ENCODE measurements around the gene TSPAN9.
A peak's percentile ranks its signal among the peaks of the same experiment; 100 is the strongest.

The TSPAN9 gene

DNA sequence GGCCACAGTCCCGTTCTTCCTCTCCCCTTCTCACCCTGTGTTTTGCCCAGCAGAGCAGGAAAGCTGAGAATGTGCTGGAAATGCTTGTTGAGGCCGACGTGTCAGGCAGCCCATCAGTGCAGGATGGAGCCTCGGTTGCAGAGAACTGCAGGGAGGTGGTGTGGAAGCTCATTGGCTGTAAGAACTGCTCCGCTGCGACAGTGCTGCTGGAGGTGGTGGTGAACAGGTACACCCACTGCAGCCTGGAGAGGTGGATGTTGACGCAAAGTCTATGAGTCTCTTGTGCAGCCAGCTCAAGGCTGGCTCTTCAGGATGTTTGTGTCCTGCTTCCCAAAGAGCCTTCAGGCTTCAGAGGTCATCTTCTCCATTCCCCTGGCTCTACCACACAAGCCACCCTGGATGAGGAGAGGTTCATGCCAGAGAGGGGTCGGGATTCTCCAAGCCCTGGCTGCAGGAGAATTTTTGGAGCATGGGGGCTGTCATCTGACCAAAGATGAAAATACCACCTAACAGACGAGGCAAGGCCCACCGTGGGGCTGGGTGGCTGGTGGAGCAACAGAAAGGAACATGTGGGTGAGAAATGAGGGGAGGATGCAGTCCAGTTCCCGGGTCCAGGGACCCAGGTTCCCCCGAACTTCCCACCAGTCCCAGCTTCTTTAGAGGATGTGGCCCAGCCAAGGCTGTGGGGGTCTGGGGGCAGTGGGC is 239.7 kb downstream of the TSPAN9 start:
- intact Hi-C loops (cut with DNase I) = no loop called here
- peak in 41 of 42 donors; percentile 26 to 95 (median 69) for DNase-seq

DNA sequence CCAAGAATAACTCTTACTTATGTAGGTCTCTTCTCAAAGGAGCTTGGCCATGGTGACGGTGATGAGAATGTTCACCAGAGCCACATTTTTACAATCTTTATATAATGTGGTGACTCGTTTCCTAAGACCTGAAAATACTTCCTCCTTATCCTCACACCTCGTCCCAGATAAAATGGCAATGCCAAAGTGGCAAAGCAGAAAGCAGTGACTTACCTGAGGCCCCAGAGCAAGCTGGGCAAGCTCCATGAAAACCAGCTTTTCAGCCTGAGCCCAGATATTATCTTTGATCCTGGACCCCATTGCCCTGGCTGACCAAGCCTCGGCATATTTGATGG is 240.3 kb downstream of the TSPAN9 start:
- DNase-seq = no peak
- intact Hi-C loops (cut with DNase I) = no loop called here

GRCh38 chr12:3317841-3318501 is 240.8 kb downstream of the TSPAN9 start:
- intact Hi-C loops (cut with DNase I) = no loop called here
- no peak for DNase-seq

DNA sequence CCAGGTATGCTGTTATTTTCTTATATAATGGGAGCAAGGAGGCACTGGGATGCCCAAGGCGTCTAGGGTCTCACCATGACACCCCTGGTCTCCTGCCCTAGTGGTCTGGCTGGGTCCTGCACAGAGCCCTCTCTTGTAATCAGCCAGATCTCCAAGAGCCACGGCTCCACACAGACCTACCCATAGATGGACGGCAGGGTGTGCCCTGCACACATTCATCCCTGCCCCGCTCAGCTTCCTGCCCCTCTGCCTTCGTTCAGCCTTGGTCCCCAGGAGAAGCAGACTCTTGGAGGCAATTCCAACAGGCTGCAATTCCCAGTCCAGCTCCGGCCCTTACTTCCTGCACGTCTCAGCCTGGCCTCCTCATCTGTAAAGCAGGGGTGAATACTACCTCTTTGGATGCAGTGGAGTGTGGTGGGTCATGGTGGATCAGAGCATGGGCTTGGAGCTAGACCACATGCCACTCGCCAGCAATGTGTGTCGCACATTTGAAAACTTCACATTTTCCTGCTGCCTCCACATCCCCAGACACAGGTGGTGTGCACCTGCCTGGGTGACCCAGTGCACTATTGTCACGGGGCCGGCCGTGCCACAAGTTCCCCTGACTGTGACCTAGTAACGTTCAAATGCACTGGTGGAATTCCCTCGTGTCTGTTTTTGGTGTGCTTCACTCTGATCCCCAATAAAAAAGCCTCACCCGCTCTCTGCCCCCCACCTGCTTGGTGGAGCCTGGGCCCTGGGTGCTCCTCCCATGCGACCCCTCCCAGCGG is 242.7 kb downstream of the TSPAN9 start:
- intact Hi-C loops (cut with DNase I) = no loop called here
- DNase-seq = no peak

DNA sequence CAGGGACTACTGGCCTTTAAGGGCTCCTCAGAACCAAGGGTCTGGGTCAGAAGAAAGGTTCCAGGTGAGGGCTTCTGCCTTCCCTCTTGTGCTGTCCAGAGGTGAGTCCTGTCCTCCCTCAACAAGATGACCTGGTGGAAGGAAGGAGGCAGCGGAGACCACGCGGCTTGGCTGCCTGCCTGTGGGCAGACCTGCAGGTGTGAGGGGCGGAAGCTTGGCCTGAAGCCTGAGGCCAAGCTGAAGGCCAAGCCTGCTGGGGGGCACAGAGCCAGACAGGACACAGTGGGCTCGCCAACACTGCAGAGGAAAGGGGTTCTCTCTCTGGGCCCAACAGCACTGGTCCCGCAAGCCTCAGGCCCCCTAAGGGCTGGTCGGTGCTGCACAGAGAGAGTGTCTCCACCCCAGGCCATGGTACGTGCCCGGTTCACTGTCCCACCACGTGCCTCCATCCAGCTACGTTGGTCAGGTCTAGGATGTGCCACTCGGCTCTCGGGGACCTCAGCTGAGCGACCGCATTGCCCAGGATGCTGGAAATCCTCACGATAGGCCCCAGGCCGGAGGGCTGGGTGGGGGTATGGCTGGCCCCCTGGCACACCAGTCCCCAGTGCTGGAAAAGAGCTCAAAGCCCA is 243.8 kb downstream of the TSPAN9 start:
- no peak for DNase-seq
- intact Hi-C loops (cut with DNase I) = no loop called here

DNA sequence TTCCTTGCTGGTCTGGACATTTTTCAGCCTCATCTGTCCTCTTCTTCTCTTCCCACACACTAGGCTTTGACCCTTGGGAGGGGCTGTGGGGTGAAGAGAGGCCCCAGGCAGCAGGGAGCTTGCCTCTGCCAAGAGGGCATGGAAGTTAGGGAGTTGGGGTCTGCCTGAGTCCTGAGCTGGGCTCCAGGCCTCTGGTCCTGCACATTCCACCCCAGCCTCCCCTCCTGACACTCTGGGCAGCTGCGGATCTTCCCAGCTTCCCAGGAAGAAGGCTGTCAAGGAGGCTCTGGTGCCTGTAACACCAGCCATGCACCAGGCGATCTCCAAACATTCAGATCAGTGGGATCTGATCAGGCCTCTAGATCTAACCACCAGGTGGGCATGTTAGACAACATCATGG is 244.7 kb downstream of the TSPAN9 start:
- DNase-seq = no peak
- intact Hi-C loops (cut with DNase I) = no loop called here

DNA sequence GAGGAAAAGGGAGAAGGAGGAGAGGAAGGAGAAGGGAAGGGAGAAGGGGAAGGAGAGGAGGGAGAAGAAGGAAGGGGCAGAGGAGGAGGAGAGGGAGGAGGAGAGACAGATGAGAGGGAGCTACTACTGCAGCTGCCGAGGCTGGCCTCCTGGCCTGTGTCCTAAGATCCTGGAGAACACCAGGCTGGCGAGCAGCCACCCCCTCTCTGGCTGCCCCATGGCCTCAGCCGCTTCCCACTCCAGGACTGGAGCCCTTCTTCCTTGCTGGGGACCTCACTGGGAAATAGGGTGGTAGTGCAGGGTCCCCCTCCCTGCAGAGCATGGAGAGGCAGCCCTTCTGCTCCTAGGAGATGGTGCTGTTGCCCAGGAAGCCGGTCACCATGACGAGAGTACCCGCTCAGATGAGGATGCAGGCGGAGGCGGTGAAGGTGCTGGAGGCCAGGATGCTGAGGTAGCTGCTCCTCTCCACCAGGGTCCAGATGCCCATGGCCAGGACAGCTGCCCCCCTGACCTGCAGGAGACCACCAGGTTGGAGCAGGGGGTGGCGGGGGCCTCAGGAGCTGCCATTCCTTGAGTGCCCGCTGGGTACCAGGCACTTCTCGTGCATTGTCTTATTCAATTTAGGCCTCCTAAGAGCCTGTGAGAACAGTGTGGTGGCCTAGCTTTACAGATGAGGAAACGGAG is 246.0 kb downstream of the TSPAN9 start:
- intact Hi-C loops (cut with DNase I) = no loop called here
- DNase-seq = no peak

GRCh38 chr12:3325736-3326135 is 248.6 kb downstream of the TSPAN9 start:
- DNase-seq = no peak
- intact Hi-C loops (cut with DNase I) = no loop called here

- no peak for DNase-seq
- intact Hi-C loops (cut with DNase I) = no loop called here
Measured at GRCh38 chr12:3326156-3326849, 249.1 kb downstream of the TSPAN9 start.

GRCh38 chr12:3326850-3327780 is 249.9 kb downstream of the TSPAN9 start:
- no peak for DNase-seq

DNA sequence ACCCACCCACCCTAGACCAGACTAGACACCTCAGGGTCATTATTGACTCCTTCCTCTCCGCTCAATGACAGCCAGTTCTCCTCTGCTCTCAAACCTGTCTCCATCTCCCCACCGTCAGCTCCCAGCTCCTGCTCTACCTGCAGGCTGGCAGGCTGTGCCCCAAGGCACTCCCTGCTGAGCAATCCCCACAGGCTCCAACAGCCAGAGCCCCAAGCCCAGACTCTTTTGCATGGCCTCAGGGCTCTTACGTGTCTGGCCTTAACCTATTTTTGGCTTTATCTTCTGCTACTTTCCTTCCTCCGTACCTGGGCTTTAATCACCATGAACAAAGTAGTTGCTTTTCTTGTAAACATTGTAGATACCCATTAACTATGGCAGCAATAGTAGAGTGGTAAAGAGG is 250.9 kb downstream of the TSPAN9 start:
- DNase-seq = no peak
- intact Hi-C loops (cut with DNase I) = no loop called here

More at GRCh38 chr12:3326850-3327780, 249.9 kb downstream of the TSPAN9 start:
- intact Hi-C loops (cut with DNase I) = no loop called here

GRCh38 chr12:3328571-3328970 is 251.4 kb downstream of the TSPAN9 start:
- DNase-seq = no peak
- intact Hi-C loops (cut with DNase I) = no loop called here

DNA sequence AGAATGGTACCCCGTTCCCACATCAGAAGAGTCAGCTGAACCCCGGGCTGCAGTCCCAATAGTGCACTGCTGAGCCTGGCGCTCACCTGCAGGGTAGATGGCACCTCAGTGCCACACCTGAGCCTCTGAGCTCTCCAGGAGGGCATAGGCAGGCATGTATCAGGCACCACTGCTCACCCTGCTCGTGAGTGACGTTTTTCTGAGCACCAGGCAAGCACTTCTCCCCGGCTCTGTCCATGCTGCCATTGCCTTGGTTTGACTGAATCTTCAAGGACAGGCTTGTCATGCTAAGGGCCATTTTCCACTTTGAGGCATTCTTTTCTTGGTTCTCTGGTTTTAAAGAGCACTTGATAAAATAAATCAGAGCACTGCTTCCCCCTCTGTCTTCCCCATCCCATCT is 252.2 kb downstream of the TSPAN9 start:
- no peak for DNase-seq
- intact Hi-C loops (cut with DNase I) = no loop called here

DNA sequence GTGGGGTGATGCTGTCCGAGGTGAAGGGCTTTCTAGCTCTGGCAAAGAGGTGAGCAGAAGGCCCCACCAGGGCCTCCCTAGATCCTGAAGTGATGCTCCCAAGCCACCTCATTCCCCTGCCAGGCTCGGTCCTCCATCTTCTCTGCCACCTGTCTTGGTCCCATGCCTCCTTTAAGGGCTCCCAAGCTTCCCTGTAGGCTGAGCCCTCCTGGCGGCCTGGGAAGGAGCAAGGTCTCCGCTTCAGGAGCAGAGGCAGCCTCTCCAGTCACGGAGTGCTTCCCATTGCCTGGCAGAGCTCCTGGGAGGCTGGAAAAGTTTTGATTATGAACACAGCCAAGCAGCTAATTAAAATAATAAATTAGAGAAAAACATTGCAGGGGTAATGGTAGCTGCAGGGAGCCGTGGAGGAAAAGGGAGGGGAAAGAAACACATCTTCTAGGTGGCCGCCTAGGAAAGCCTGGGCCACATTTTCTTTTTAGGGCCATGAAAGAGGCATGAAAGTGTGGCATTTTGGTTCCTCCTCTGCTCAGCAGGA is 253.9 kb downstream of the TSPAN9 start:
- no peak for DNase-seq
- intact Hi-C loops (cut with DNase I) = no loop called here

GRCh38 chr12:3332188-3332587 is 255.0 kb downstream of the TSPAN9 start:
- DNase-seq = no peak
- intact Hi-C loops (cut with DNase I) = no loop called here

DNA sequence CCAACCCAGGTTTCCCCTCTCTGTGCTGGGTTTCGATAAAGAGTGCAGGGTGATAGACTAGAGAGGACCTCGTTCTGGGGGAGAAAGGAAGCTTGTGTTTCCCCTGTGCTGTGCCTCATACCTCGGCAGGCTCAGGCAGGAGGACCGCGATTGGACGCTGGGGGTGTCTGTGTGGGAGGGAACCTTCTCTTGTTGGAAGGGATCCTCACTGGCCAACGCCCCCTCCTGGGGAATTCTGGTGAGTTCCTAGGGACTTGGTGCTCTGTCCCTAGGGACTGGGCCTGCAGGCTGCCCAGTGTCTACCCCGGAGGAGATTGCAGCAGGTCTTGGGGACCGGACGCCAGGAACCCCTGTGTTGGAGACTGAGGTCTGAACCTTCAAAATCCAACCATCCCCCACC is 256.4 kb downstream of the TSPAN9 start:
- DNase-seq = no peak
- intact Hi-C loops (cut with DNase I) = no loop called here

DNA sequence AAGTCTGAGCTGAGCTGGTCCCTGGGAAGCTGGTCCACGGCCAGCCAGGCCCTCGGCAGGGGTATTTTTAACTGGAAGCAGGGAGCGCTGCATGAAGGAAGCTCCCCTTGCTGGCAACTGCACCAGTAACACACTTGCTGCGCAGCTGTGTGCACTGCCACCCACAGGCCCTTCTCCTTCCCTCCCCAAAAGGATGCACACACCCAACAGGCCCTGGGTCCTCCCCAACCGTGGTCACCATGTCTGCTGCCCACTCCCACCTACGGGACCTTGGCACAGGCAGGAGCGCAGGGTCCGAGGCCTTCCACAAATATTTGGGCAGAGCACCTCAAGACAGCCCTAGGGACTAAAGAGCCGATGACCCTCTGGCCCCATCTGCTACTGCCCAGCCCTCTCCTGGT is 256.8 kb downstream of the TSPAN9 start:
- intact Hi-C loops (cut with DNase I) = no loop called here

DNA sequence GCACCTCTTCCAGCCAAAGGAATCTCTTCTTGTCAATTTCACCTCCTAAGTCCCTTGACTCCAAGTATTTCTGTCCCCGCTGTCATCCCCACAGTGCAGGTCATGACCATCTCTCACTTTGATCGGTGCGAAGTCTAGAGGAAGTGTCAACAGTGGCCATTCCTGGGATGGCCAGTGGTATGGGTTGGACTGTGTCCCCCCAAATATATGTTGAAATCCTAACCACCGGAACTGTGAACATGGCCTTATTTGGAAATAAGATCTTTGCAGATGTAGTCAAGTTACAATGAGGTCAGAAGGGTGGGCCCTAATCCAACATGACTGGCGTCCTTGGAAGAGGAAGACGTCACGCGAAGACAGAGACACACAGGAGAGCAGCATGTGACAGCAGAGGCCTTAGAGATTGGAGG is 257.9 kb downstream of the TSPAN9 start:
- no peak for DNase-seq
- intact Hi-C loops (cut with DNase I) = no loop called here

More for the DNA sequence above, 256.8 kb downstream of the TSPAN9 start:
- no peak for DNase-seq
